ENCODE results near the gene P2RY6. TPM values are rescaled to one million over a fixed set of nuclear protein-coding genes. Genes with fewer than 3 reads are reported as not detected.
A peak's percentile ranks its signal among the peaks of the same experiment; 100 is the strongest.

P2RY6 gene
- total and polyA plus RNA-seq, 8 donors, result 0.29 to 2.9 (median 1.3) TPM; not detected in 3

GRCh38 chr11:73299751-73300150, 27.6 kb downstream of the P2RY6 start:
- 85 to 92% (median 89%) methylated on average over 9 to 10 of the region's 10 CpGs for WGBS, 5 donors
- no peaks in the 10 kb centered on the region for H3K9me3 ChIP-seq
- TF ChIP-seq POLR2A (IDR thresholded peaks at IDR 0.05) (no peak), CTCF (IDR thresholded peaks at IDR 0.05) (no peak), EP300 (IDR thresholded peaks at IDR 0.05) (no peak), POLR2AphosphoS5 (IDR thresholded peaks at IDR 0.05) (no peak)
- no peak overlapping the region for H3K27ac ChIP-seq
- no peak for DNase-seq
- no peaks in the 10 kb centered on the region for H3K36me3 ChIP-seq
- intact Hi-C loops (cut with DNase I; ENCODE audit: low total_unique reads), result loop anchor here (5.0 to 10.0 kb wide), 2 partner anchors 38 to 95 kb away; no protein-coding TSS in a partner anchor
- peaks cover 0 to 22% (median 0%) of the 10 kb centered on the region in 3 donors for H3K27me3 ChIP-seq
- peaks cover 0 to 10% (median 3%) of the 10 kb centered on the region in 4 donors for H3K4me1 ChIP-seq
- no peak overlapping the region for H3K4me3 ChIP-seq

GRCh38 chr11:73306069-73306841, 34.1 kb downstream of the P2RY6 start:
- DNase-seq, result no peak
- intact Hi-C loops (cut with DNase I; ENCODE audit: low total_unique reads), result no loop called here
- Histone ChIP-seq H3K27me3 (no peaks in the 10 kb centered on the region), H3K36me3 (no peaks in the 10 kb centered on the region), H3K4me3 (no peak overlapping the region), H3K4me1 (peaks cover 25 to 47% (median 43%) of the 10 kb centered on the region in 4 donors), H3K27ac (peak overlapping the region in 2 of 5 donors; percentile 95 to 97), H3K9me3 (no peaks in the 10 kb centered on the region)
- no peak for TF ChIP-seq POLR2AphosphoS5 (IDR thresholded peaks at IDR 0.05)
- TF ChIP-seq EP300 (IDR thresholded peaks at IDR 0.05), result no peak
- TF ChIP-seq CTCF (IDR thresholded peaks at IDR 0.05), result no peak
- TF ChIP-seq POLR2A (IDR thresholded peaks at IDR 0.05), result no peak
- WGBS, 5 donors, result 60 to 76% (median 73%) methylated on average over 7 of the region's 7 CpGs

- Histone ChIP-seq H3K27ac (peak overlapping the region; percentile 92 to 97 (median 95)), H3K4me1 (peaks cover 32 to 54% (median 49%) of the 10 kb centered on the region in 4 donors), H3K4me3 (peak overlapping the region; percentile 55 to 83 (median 74)), H3K36me3 (no peaks in the 10 kb centered on the region), H3K9me3 (no peaks in the 10 kb centered on the region), H3K27me3 (no peaks in the 10 kb centered on the region)
- TF ChIP-seq POLR2A (IDR thresholded peaks at IDR 0.05), result no peak
- TF ChIP-seq CTCF (IDR thresholded peaks at IDR 0.05), result no peak
- TF ChIP-seq EP300 (IDR thresholded peaks at IDR 0.05), result no peak
- no peak for TF ChIP-seq POLR2AphosphoS5 (IDR thresholded peaks at IDR 0.05)
- intact Hi-C loops (cut with DNase I; ENCODE audit: low total_unique reads), result no loop called here
- WGBS, 5 donors, result 12 to 17% (median 14%) methylated on average over 18 of the region's 18 CpGs
- no peak for DNase-seq
Measured at GRCh38 chr11:73306977-73307322, 34.8 kb downstream of the P2RY6 start.

GRCh38 chr11:73307323-73308002, 35.3 kb downstream of the P2RY6 start:
- Histone ChIP-seq H3K4me3 (peak overlapping the region; percentile 55 to 83 (median 74)), H3K27me3 (no peaks in the 10 kb centered on the region), H3K9me3 (no peaks in the 10 kb centered on the region), H3K4me1 (peaks cover 37 to 59% (median 54%) of the 10 kb centered on the region in 4 donors), H3K27ac (peak overlapping the region; percentile 92 to 97 (median 95)), H3K36me3 (no peaks in the 10 kb centered on the region)
- intact Hi-C loops (cut with DNase I; ENCODE audit: low total_unique reads), result no loop called here
- TF ChIP-seq POLR2AphosphoS5 (IDR thresholded peaks at IDR 0.05), result peak; percentile 29 to 81 (median 48)
- TF ChIP-seq EP300 (IDR thresholded peaks at IDR 0.05), result no peak
- no peak for TF ChIP-seq POLR2A (IDR thresholded peaks at IDR 0.05)
- TF ChIP-seq CTCF (IDR thresholded peaks at IDR 0.05), result peak in 5 of 7 experiments; percentile 76 to 96 (median 93)
- DNase-seq, result peak; percentile 99
- 0% methylated on average over 32 to 56 of the region's 56 CpGs for WGBS, 5 donors

Data from stomach (tissue), 9 donors.